AG08396 (cell line): ENCODE results near the gene SESN2.
"Not testable (repeated sequence)": the region's sequence is repeated elsewhere in the genome, so short reads cannot be mapped to it uniquely, and the experiment has no call there.

ENCODE experiments used
- DNase-seq: peaks from one replicate; pipeline ENCODE4 v3.0.0; 2012; ENCODE audit warnings: low spot score, mixed read lengths

The SESN2 gene

DNA sequence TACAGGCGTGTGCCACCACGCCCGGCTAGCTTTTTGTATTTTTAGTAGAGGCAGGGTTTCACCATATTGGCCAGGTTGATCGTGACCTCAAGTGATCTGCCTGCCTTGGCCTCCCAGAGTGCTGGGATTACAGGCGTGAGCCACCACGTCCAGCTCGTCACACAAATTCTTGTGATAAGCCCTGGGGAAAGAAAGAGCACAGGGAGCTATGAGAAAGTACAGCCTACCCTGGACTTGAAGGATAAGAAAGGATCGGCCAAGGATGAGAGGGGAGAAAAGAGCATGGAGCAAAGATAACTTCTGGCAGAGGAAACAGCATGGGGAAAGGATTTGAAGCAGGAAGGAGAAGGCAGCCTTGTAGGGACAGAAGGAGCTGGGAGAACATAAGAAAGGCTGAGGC lies 29.2 kb downstream of the SESN2 start:
- no peak for DNase-seq

- DNase-seq, result no peak
These were observed 31.5 kb downstream of the SESN2 start for GRCh38 chr1:28290851-28291250.

GRCh38 chr1:28291711-28292110 lies 32.4 kb downstream of the SESN2 start:
- DNase-seq, result no peak

- no peak for DNase-seq
These were observed 36.6 kb downstream of the SESN2 start for GRCh38 chr1:28295936-28296335.

- no peak for DNase-seq
These were observed 37.3 kb downstream of the SESN2 start for GRCh38 chr1:28296401-28297261.

- DNase-seq, result no peak
These were observed 38.5 kb downstream of the SESN2 start for GRCh38 chr1:28297826-28298225.

GRCh38 chr1:28298438-28298837 lies 39.1 kb downstream of the SESN2 start:
- no peak for DNase-seq

- DNase-seq, result no peak
These were observed 42.3 kb downstream of the SESN2 start for GRCh38 chr1:28301368-28302174.

- no peak for DNase-seq
These were observed 42.9 kb downstream of the SESN2 start for GRCh38 chr1:28302247-28302646.

DNA sequence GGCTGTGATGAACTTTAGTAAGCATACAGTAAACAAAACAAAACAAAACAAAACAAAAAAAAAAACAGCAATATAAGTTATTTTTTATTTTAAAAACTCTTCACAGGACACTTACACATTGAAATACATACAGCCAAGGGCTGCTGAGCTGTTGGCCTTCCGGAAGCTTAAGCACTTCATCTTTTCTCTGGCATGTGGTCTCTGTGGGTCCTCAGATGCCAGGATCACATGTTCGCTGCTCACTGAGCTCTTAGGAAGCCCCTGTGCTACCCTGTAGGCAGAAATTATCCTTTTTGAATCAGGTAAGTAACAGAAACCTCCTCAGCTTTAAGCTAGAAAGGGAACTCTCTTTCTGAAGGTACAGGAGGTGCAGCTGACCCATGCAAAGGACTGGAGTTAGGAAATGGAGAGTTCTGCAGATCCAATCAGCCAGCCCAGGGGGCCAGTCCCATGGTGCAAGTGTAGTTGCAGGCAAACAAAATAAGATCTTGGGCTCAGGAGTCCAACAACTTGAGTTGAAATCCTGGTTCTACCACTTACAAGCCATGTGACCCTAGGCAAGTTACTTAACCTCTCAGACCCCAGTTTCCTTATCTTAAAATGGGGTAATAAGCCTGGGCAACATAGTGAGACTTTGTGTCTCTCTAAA lies 47.1 kb downstream of the SESN2 start:
- DNase-seq, result no peak

DNA sequence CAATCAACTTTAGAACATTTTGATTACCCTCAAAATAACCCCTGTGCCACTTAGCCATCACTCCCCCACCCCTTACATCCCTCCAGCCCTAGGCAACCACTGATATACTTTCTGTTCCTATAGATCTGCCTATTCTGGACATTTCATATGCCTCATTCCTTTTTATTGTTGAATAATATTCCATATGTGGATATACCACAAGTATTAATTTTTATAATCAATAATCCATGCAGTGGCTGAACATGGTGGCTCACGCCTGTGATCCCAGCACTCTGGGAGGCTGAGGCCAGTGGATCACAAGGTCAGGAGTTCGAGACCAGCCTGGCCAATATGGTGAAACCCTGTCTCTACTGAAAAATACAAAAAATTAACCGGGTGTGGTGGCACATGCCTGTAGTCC lies 49.4 kb downstream of the SESN2 start:
- no peak for DNase-seq

DNA sequence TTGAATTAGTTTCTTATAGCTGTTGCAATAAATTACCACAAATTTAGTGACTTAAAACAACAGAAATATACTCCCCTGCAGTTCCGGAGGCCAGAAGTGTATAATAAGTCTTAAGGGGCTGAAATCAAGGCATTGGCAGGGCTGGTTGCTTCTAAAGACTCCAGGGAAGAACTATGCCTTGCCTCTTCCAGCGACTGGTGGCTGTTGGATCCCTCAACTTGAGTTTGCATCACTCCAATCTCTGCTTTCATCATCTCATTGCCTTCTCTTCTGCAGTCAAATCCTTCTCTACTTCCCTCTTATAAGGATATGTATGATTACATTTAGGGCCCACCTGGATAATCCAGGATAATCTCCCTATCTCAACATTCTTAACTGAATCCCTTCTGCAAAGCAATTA lies 50.4 kb downstream of the SESN2 start:
- no peak for DNase-seq

- peak; percentile 71 for DNase-seq
These were observed 54.6 kb downstream of the SESN2 start for GRCh38 chr1:28313702-28314546.

DNA sequence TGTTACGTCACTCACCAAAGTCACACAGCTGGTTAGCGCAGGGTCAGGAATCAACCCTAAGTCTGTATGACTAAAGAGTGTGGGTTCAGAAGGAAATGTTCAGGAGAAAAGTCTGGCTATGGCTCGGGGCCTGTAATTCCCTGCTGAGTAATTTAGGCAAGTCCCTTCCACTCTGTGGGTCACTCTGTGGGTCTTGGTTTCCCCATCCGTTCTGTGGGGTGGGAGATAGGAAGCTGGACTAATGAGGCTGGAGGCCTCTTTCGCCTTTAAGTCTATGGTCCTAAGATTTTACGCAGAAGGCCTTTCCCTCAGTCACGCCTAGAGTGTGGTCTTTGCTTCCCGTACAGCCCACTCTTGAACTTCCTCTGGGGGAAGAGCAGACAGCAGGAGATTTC lies 55.2 kb downstream of the SESN2 start:
- no peak for DNase-seq

DNA sequence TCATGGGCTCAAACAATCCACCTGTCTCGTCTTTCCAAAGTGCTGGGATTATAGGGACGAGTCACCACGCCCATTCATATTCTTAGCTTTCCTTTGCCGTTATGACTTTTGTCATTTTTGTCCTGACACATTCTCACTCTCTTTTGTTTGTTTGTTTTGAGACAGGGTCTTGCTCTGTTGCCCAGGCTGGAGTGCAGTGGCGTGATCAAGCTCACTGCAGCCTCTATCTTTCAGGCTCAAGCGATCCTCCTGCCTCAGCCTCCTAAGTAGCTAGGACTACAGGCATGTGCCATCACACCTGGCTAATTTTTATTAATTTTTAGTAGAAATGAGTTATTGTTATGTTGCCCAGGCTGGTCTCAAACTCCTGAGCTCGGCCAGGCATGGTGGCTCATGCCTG lies 57.7 kb downstream of the SESN2 start:
- DNase-seq, result no peak

DNA sequence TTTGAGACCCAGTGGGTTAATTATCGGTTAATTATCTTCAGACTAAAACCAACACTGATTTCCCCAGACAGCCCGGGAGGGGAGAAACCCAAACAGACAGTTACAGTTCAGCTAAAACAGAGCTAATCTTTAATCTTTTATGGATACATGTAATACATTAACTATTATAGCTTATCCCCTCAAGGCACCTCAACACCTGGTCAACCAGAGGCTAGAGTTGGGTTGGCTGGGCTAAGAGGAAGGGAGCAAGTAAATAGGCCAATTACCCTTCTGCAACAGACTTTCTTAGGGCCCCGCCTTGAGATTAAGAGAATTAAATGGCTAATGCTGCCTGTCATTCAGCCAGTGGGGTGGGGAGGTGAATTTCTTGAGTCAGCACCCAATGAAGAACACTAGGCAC lies 62.9 kb downstream of the SESN2 start:
- DNase-seq, result no peak

DNA sequence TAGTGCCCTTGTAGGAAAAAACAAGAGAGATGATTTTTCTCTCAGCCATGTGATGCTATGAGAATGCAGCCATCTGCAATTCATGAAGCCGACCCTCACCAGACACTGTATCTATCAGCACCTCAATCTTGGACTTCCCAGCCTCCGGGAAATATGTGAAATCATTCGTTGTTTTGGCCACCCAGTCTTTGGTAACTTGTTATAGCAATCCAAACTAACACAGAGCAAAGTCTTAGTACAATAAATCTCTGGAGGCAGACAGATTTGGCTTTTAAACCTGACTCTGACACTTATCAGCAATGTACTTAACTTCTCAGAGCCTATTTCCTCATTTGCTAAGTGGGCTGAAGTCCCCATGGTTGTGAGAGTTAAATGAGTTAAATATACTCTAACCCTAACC lies 64.4 kb downstream of the SESN2 start:
- no peak for DNase-seq

GRCh38 chr1:28326515-28326914 lies 67.2 kb downstream of the SESN2 start:
- DNase-seq, result no peak

DNA sequence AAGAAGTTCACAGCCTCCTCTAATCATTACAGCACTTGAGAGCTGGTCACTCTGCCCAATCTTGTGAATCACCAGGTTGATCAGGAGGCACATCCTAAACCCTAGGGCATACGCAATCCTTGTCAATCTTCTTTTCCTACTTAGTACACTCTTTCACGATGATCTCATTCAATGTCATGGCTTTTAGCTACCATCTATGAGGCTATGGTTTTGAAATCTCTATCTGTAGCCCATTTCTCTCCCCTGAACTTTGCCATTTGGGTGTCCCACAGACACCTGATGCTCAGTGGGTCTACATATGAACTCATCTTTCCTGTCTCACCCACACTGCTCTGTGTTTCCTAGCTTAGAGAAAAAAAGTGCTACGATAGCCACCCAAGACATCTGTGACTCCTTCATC lies 67.7 kb downstream of the SESN2 start:
- no peak for DNase-seq

DNA sequence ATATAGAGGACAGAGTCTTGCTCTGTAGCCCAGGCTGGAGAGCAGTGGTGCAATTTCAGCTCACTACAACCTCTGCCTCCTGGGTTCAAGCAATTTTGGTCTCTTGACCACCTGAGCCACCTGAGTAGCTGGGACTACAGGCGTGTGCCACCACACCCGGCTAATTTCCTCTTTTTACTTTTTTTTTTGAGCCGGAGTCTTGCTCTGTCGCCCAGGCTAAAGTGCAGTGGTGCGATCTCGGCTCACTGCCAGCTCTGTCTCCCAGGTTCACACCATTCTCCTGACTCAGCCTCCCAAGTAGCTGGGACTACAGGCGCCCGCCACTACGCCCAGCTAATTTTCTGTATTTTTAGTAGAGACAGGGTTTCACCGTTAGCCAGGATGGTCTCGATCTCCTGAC lies 68.1 kb downstream of the SESN2 start:
- DNase-seq, result not testable (repeated sequence)

- DNase-seq, result no peak
These were observed 68.9 kb downstream of the SESN2 start for GRCh38 chr1:28328228-28328648.
